SKM-1 treated with dmso at 0.1 percent for 144 hours (cell line): ENCODE data around the gene TFAP2D.

Experiments
- DNase-seq: peaks from one replicate; lab custom pipeline; 2025; ENCODE audit not compliant: unreplicated experiment; lab: John Stamatoyannopoulos, UW

Gene TFAP2D

DNA sequence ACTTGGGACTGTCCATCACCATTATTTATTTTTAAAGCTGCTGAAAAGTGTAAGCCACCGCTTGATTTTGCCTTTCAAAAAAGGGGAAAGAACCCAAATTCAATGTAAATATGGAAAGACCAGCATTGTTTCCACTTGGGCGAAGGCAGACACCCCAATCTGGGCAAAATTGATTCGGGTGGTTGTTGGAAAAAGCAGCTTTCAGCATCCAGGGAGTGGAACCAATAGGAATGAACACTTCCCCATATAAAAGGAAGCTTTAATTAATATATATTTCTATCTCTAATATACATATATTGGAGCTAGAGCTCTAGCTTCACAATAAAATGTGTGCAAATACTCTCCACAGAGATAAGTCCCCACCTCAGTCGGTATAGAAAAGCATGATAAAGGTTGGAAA is at the start of gene TFAP2D:
TSS of gene TFAP2D (plus strand) at position 301 of the 400 bp plus-strand sequence. CDS start 530 bp downstream, outside the sequence.
- DNase-seq: no peak

- DNase-seq: no peak
Measured at GRCh38 chr6:50663806-50664205, 49.5 kb upstream of the TFAP2D start.

- no peak for DNase-seq
Measured at GRCh38 chr6:50666089-50666488, 47.2 kb upstream of the TFAP2D start.

DNA sequence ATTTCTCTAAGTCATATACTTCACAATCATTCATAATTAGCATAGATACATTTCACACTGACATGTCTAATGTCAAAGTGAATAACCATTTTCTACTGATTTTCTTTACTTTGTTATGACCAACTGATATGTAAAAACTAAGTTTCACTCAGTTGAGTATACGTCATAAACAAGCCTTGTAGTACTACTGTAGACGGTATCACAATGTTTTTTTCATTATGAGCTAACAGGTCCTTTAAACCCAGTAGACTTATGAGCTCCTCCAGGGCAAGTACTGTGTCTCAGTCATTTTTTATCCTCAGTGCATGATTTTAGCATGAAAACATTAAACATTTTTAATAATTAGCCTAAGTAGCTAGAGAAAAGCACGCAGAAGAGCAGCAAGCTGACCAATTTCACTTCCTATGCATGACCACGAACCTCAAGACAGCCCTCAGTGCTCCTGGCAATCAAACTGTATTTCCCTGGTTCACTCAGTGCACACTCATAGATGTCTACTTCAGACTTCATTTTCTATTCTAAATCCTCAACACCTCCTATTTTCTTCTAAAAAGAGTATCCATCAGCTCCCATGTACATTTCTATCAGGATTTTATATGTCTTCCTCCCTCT is 32.0 kb upstream of the TFAP2D start:
- no peak for DNase-seq

DNA sequence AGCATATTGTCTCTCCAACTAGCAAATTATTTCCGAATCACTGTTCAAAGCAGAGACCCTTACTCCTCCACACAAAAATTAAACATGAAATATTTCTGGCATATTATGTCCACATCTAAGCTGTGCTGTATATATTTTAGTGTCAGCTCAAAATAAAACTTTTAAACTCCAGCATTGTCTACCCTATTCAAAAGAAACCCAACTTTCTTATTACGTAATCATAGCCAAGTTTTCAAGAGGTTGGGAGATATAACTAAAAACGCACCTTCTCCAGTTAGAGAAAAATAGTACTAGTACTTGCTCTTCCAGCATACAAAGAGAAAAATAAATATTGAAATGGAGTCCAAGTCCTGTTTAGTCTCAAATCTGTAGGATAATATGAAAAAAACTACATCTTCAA is 24.1 kb upstream of the TFAP2D start:
- DNase-seq: no peak

DNA sequence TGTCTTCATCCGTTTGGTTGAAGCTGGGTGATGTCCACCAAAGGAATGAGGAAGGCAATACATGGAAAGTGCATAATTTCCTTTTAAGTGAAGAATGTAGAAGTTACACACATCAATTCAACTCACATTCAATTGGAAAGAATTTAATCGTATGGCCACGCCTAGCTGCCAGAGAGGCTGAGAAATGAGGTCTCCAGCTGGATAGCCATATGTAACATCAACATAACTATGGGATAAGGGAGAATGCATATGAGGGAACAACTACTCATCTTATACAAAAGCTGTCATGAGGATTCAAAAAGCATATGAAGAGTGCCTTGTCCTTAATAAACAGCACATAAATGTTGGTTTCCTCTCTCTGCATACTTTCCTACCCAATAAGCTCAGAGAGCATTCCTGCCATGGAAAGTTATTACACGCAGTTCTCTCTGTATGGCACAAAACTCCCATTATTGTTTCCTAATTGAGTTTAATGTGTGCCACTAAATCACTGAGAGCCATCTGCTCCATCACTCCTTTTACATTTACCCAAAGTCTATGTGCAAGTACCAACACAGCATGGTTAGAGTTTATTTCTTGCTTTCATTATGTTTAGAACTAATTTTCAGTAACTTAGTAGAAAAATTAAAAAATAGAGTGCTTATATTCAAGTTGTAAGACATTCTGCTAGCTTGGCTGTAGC is 21.4 kb upstream of the TFAP2D start:
- no peak for DNase-seq

GRCh38 chr6:50698546-50698945 is 14.8 kb upstream of the TFAP2D start:
- DNase-seq: no peak

DNA sequence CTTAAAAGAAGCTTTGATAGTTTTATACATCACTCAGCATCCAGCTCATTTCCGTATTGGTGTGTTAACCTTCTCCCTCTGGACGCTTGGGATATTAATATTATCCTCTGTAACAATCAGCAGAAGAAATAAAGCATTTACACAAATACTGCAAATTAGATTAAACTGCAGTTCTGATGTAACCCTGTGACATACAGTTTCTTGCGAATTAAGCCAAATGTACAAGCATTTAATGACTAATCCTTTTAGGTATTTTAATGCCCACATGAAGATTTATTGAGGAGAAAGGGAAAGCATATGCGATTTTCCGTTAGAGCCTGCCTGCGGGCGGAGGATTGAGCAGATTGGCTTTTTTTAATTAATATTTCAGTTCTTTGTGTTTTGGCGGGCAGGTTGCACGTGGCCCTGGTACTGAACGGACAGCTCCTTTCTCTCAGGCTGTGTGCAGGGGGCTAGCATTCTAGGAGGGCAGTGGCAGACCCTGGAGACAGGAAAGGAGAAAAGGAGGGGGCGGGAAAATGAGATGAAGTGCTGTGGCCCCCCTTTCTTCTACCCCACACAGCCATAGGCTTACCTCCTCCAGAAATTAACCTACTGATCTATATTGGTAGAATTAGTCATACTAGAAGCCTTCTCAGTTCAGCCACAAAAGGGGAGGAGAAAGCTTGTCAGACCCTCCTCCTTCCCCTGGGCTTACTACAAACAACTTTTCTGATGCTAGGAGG is 14.1 kb upstream of the TFAP2D start:
- DNase-seq: no peak

DNA sequence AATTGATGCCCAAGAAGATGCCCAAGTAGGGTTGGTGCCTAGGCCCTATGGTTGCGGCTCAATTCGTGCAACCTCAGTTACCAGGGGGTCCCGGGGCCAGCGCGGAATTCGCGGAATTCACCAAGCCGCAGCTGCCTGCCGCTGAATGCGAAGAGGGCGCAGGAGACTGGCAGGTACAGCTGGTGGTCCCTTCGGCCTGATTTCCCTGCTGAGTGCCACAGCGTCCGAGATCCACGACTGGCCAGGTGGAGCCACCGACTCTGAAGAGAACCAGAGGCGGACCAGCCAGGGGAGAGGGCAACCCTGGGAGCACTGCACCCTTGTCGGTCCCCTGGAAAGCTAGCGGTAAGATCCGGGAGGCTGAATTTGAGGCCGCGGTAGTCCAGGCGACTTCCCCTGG is 6.8 kb upstream of the TFAP2D start:
- DNase-seq: no peak

DNA sequence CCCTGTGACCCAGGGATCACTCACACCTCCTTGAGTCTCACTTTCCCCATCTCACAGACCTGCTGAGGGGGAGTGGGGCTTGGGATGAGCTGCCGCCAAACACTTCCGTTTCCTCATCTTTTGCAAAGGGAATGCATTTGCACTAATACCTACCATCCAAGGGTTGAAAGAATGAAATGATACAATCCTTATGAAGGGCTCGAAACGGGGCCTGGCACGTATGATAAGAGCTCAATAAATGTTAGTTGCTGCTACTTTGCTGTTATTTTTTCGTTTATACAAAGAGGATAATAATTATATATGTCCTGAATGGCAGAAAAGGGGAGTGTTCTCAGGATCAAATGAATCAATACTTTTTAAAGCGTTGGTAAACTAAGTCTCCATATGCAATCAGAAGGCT is 6.1 kb upstream of the TFAP2D start:
- DNase-seq: no peak

- DNase-seq: no peak
Measured at GRCh38 chr6:50707652-50708300, 5.5 kb upstream of the TFAP2D start.

- no peak for DNase-seq
Measured at GRCh38 chr6:50708664-50709365, 4.5 kb upstream of the TFAP2D start.

GRCh38 chr6:50709366-50709734 is 4.0 kb upstream of the TFAP2D start:
- no peak for DNase-seq

- DNase-seq: no peak
Measured at GRCh38 chr6:50711686-50712085, 1.6 kb upstream of the TFAP2D start.

DNA sequence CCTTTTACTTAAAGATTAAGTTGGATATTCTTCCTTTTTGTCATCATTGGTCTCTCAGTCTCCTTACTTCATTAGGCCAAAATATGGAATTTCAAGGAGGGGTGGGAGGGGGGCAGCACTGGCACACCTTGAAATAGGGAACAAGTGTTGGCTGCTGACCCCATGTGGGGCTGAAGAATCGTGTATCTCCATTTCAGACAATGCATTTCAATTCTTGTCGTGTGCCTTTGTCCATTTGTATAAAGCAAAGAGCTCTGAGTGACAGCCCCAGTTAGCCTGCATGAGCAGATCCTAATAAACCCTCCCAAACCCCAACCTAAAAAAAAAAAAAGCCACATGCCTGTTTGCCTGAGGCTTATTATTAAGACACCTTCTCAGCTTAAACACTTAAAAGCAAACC is 1.0 kb upstream of the TFAP2D start:
- no peak for DNase-seq

DNA sequence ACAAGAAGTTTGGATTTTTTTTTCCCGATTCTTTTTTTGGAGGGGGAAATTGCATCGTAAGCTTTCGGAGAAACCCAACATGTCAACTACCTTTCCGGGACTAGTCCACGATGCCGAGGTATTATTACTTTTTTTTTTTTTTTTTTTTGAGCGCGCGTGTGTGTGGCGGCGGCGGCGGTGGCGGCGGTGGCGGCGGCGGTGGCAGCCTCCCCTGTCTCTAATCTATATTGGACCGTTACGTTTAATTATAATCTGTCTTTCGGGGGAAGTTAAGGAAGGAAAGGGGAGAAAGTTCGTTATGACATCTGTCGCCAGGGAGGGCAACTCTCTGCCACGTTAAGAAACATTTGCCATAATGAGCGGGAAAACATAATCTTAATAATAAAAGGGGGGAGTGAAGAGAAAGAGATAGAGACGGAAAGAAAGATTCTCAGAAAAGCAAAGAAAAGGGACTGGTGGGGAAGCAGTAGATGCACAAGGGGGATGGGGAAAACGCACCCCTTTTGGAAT is 706 bp downstream of the TFAP2D start:
- no peak for DNase-seq

DNA sequence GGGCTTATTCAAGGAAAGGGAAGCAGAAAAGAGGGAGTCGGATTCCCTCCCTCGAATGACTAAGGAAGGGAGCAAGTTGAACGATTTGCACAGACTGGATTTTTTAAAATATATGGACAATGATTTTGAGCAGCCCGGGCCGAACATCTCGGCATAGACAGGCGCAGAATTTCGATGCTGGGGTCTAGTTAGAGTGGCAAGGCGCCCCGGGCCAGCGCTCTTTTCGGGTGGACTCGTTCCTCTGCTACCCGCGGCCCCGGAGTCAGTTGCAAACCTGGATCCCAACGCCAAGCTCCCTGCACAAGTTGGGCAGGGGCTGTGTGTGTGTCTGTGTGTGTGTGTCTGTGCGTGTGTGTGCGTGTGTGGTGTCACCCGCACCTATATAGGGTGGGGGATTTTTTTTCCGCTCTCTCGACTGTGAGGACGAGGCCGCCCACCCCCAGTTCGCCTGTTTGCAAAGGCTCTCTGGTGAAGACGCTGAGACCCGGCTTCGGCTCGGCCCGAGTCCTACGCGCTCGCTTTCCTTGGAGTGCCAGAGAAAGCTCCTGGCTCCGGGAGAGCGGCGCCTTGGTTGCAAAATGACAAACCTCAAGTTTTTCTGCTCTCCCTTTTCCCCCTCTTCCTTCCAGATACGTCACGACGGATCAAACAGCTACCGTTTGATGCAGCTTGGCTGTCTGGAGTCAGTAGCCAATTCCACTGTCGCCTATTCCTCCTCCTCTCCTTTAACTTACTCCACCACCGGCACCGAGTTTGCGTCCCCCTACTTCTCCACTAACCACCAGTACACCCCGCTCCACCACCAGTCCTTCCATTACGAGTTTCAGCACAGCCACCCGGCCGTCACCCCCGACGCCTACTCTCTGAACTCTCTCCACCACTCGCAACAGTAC is 1.4 kb downstream of the TFAP2D start:
- no peak for DNase-seq

DNA sequence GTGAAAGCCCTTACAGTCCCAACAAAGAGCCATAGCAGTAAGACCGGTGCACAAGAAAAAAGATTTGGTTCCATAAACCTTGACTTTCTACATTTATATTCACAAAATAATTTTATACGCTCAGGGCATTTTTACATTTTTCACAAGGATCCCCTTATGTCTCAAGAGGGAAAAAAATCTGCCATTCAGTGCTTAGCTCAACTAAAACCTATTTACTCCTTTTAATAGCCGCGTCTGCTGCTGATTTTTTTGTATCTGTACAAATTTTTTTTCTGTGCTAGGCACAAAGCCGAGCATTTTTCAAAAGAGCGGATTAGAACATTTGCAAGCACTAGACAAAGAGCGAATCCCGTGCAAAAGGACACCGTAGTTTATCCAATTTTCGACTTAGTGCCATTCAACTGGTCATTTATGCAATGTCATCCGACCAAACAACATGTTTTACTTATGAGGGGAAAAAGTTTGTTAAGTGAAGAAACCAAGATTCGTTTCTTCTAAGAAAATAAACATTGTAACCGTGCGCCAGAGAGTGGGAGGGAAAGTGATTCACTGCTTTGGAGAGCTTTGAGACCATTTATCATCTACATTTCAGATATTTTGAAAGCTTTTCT is 3.7 kb downstream of the TFAP2D start:
- DNase-seq: no peak

DNA sequence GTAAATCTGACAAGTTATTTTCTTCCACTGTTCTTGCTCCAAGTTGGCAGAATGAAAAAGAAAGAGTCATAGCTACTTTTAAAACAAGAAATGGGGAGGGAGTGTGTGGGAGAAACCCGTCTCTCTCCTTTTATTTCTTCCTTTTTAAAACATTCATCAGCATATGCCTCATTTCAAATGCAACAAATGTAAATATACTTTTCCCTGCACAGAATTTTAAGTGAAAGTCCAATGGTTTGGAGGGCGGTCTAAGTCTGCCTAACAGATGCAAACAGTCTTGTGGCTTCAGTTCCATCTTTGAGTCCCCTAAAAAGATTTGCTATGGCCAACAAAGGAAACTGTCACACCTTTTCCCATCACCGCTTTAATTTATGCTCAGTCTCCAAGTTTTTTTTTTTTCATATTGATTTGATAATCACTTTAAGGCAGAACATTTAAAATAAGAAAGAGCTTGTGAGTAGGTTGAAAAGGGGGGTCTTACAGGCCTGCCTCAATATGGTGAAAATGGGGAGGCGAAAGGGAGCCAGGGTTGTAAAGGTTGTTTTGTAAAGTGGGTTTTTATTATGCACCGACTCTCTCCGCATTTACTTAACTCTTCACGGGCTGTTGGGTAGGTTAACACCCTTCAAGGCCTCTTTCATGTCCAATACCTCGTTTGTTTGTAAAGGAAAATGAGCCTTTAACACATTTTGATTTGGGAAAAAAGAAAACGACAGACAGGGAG is 4.6 kb downstream of the TFAP2D start:
- DNase-seq: no peak
